ENCODE data around the gene BBX. TPM values are rescaled to one million over a fixed set of nuclear protein-coding genes. Genes with fewer than 3 reads are reported as not detected.

Gene BBX
- total RNA-seq, 4 donors from 2014 or later, result 33.0 to 46.3 (median 36.7) TPM

DNA sequence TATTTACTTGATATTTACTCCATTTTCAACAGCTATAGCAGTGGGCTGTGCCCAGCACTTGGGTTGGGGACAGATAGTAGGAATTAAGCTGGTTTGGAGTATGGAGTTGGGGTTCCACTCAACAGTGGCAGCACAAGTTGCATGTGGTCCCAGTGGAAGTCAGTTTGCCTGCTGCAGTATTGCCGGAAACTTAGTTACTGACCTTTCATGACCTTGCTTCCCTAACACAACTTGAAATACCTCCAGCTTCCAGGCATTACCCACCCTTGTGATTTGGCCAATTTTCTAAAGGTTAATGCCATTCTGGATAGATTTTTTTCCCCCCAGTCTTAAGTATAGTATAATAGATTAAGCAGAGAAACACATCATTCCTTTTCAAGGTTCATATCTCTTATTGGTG is 68.0 kb downstream of the BBX start:
- no peak for TF ChIP-seq POLR2A (IDR thresholded peaks at IDR 0.05)
- no peak for DNase-seq

DNA sequence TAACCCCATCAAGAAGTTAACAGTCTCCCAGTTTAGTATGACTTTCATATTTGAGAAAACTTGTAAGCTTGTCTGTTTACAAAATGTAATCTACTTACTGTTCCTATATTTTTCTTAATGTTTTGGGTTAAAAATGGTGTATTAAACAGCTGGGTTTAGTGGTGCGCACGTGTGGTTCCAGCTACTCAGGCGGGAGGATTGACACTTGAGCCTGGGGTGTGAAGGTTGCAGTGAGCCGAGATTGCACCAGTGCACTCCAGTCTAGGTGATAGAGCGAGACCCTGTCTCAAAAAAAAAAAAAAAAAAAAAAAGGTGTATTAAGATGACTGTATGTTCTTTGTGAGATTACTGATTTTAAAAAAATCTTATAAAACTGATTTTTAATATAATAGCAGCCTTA is 69.3 kb downstream of the BBX start:
- no peak for DNase-seq
- H3K27me3 ChIP-seq, result no peaks in the 10 kb centered on the region
- no peak overlapping the region for H3K4me3 ChIP-seq
- H3K9me3 ChIP-seq, result no peaks in the 10 kb centered on the region
- no peak overlapping the region for H3K27ac ChIP-seq
- no peaks in the 10 kb centered on the region for H3K4me1 ChIP-seq
- TF ChIP-seq POLR2A (IDR thresholded peaks at IDR 0.05), result no peak
- TF ChIP-seq, protein P1, sequence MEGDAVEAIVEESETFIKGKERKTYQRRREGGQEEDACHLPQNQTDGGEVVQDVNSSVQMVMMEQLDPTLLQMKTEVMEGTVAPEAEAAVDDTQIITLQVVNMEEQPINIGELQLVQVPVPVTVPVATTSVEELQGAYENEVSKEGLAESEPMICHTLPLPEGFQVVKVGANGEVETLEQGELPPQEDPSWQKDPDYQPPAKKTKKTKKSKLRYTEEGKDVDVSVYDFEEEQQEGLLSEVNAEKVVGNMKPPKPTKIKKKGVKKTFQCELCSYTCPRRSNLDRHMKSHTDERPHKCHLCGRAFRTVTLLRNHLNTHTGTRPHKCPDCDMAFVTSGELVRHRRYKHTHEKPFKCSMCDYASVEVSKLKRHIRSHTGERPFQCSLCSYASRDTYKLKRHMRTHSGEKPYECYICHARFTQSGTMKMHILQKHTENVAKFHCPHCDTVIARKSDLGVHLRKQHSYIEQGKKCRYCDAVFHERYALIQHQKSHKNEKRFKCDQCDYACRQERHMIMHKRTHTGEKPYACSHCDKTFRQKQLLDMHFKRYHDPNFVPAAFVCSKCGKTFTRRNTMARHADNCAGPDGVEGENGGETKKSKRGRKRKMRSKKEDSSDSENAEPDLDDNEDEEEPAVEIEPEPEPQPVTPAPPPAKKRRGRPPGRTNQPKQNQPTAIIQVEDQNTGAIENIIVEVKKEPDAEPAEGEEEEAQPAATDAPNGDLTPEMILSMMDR (IDR thresholded peaks at IDR 0.05), result no peak
- H3K36me3 ChIP-seq, result no peaks in the 10 kb centered on the region

More for the DNA sequence above, 68.0 kb downstream of the BBX start:
- Histone ChIP-seq H3K9me3 (no peaks in the 10 kb centered on the region), H3K36me3 (no peaks in the 10 kb centered on the region), H3K27ac (no peak overlapping the region), H3K4me3 (no peak overlapping the region), H3K27me3 (no peaks in the 10 kb centered on the region), H3K4me1 (no peaks in the 10 kb centered on the region)

- Histone ChIP-seq H3K36me3 (no peaks in the 10 kb centered on the region), H3K9me3 (no peaks in the 10 kb centered on the region), H3K27ac (no peak overlapping the region), H3K4me1 (peaks cover 0 to 11% (median 4%) of the 10 kb centered on the region in 4 donors), H3K4me3 (no peak overlapping the region), H3K27me3 (no peaks in the 10 kb centered on the region)
- DNase-seq, result no peak
- TF ChIP-seq, protein P1 (IDR thresholded peaks at IDR 0.05), result no peak
- no peak for TF ChIP-seq POLR2A (IDR thresholded peaks at IDR 0.05)
Measured at GRCh38 chr3:107594870-107595269, 72.1 kb downstream of the BBX start.

DNA sequence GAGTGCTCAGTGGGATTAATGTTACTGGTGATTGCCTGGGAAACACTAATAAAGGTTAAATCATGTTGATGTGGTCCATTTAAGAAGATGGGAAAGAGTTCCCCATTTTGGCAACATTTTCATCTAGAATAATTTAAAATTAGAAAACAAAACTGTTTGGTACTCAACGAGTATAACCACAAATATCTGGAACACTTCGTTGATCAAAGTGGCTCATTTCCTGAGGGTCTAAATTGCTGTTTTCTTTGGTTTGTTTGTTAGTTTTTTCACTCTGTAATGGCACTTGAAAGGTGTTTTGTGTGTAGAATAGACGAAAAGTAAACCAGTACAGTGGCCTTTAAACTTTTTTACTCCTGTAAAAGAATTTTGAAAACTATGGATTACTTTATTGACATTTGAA is 73.9 kb downstream of the BBX start:
- TF ChIP-seq POLR2A (IDR thresholded peaks at IDR 0.05), result no peak
- TF ChIP-seq, protein P1 (IDR thresholded peaks at IDR 0.05), result no peak
- DNase-seq, result no peak
- no peak overlapping the region for H3K27ac ChIP-seq

GRCh38 chr3:107598926-107599771 is 76.4 kb downstream of the BBX start:
- peaks cover 0 to 13% (median 4%) of the 10 kb centered on the region in 4 donors for H3K4me1 ChIP-seq
- H3K36me3 ChIP-seq, result no peaks in the 10 kb centered on the region
- H3K9me3 ChIP-seq, result no peaks in the 10 kb centered on the region
- H3K4me3 ChIP-seq, result peak overlapping the region in 3 of 4 donors; percentile 9 to 44 (median 32)
- peak; percentile 47 to 83 (median 58) for DNase-seq
- no peak for TF ChIP-seq POLR2A (IDR thresholded peaks at IDR 0.05)
- TF ChIP-seq, protein P1 (IDR thresholded peaks at IDR 0.05), result no peak
- peak overlapping the region; percentile 37 to 59 (median 50) for H3K27ac ChIP-seq
- H3K27me3 ChIP-seq, result no peaks in the 10 kb centered on the region

More for the DNA sequence above, 73.9 kb downstream of the BBX start:
- H3K4me3 ChIP-seq, result no peak overlapping the region
- H3K36me3 ChIP-seq, result no peaks in the 10 kb centered on the region
- H3K4me1 ChIP-seq, result peaks cover 0 to 11% (median 4%) of the 10 kb centered on the region in 4 donors
- no peaks in the 10 kb centered on the region for H3K9me3 ChIP-seq
- no peaks in the 10 kb centered on the region for H3K27me3 ChIP-seq

GRCh38 chr3:107599772-107600145 is 77.0 kb downstream of the BBX start:
- peaks cover 0 to 16% (median 4%) of the 10 kb centered on the region in 4 donors for H3K4me1 ChIP-seq
- H3K9me3 ChIP-seq, result no peaks in the 10 kb centered on the region
- H3K27ac ChIP-seq, result peak overlapping the region in 2 of 4 donors; percentile 57 to 59
- TF ChIP-seq, protein P1 (IDR thresholded peaks at IDR 0.05), result no peak
- no peak for TF ChIP-seq POLR2A (IDR thresholded peaks at IDR 0.05)
- H3K27me3 ChIP-seq, result no peaks in the 10 kb centered on the region
- no peak for DNase-seq
- H3K36me3 ChIP-seq, result no peaks in the 10 kb centered on the region
- peak overlapping the region in 3 of 4 donors; percentile 9 to 44 (median 32) for H3K4me3 ChIP-seq
